HG02571 (cell line): ENCODE results near the gene IGSF23.
"Not testable (repeated sequence)": the region's sequence is repeated elsewhere in the genome, so short reads cannot be mapped to it uniquely, and the experiment has no call there.

Experiments used
- ATAC-seq: cut with Tn5 transposase; IDR thresholded peaks from one replicate; pipeline ENCODE4 v1.9.1; 2021; ENCODE audit warnings: mild to moderate bottlenecking, moderate library complexity; ENCODE audit not compliant: unreplicated experiment

Gene IGSF23

DNA sequence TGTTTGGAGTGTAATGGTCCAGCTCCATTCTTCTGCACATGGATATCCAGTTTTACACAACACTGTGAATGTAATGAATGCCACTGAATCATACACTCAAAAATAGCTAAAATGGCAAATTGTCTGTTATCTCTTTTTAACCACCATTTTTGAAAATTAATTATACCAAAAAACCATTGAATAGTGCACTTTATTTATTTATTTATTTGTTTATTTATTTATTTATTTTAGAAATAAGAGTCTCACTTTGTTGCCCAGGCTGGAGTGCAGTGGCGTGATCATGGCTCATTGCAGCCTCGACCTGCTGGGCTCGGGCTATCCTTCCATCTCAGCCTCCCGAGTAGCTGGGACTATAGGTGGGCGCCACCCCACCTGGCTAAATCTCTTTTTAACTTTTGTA is 50.6 kb downstream of the IGSF23 start:
- ATAC-seq, result no peak

DNA sequence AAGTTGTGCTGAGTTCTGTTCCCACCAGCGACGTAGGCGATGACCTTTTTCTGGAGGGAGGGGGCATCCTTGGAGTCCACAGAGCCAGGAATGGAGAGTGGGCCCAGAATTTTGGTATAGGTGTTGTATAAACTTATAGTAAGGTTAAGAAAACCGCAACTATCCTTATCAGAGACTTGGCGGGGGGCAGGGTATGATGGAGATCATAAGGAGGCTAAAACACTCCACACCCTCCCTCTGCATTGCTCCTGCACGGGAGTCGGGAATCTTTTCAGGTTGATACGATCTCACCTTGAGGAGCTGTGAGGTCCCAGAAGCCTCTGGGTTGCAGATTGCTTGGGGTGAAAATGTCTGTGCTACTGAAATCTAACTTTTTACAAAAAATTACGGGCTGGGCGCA is 51.6 kb downstream of the IGSF23 start:
- ATAC-seq, result no peak

DNA sequence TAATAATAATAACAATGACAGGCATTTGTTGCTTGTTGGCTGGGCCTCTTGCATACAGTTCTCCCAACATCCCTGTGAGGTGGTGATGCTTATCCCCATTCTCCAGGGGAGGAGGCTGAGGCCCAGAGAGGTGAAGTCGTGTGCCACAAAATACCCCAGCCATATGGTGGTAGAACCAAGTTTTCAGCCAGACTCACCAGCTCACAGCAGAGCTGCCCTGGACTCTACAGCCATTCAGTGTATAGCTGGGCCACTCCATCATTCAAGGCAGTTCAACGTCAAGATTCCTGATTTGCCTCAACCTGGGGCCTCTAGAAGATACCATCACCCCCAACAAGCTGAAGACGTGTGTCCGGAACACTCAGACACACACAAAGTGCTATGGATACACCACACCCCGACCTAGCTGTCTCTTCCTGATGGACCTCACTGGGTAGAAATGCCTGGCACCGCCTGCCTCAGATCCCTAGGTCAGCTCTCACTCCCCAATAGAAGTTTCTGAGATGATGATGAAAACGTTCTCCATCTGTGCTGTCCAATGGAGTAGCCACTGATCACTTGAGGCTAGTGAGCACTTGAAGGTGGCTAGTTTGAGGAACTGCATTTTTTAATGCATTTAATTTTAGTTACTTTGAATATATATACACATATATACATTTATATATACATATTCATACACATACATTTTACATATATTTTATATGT is 53.6 kb downstream of the IGSF23 start:
- no peak for ATAC-seq

DNA sequence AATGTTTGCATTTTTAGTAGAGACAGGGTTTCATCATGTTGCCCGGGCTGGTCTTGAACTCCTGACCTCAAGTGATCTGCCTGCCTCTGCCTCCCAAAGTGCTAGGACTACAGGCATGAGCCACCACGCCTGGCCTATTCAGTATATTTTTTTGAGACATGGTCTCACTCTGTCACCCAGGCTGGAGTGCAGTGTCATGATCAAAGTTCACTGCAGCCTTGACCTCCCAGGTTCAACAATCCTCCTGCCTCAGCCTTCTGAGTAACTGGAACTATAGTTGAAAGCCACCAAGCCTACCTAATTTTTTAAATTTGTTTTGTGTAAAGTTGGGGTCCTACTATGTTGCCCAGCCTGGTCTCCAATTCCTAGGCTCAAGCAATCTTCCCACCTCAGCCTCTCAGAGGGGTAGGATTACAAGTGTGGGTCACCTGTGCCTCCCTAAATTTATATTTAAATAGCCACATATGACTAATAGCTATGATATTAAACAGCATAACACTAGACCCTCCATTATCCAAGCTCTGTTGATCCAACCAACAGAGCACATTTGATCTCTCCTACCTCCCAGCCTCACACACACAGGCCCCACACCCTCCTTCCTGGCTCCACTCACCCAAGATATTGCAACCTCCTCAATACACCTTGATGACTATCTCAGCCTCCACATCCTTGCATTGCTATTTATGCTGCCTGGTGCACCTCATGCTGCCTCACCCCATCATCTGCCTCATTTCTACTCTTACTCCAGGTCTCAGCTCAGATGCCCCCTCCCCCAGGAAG is 55.8 kb downstream of the IGSF23 start:
- no peak for ATAC-seq

DNA sequence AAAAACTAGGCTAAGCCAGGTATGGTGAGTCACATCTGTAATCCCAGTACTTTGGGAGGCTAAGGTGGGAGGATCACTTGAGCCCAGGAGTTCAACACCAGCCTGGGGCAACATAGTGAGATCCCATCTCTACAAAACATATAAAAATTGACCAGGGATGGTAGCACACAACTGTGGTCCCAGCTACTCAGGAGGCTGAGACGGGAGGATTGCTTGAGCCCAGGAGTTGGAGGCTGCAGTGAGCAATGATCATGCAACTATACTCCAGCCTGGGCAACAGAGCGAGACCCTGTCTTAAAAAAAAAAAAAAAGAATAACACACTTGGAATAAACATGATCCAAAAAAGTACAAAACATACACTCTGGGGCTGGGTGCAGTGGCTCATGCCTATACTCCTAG is 56.7 kb downstream of the IGSF23 start:
- ATAC-seq, result not testable (repeated sequence)

DNA sequence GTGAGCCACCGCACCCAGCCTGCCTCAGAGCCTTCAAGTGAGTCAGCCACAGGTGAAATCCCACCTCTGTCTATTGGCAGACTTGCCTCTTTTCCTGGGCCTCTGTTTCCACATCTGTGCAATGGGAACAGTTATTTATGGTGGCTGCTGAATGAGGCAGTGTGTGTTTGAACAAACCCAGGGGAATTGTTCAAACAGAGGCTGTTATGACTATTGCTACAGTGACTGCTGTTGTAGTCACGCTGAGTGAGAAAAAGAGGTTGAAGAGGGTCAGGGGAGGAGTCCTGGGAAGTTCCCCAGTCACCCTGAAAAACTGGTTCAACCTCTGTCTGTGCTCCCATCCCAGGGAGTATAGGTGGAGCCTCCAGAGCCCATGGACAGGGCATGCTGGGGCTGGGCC is 58.0 kb downstream of the IGSF23 start, which contains the start of gene CEACAM19:
CEACAM19 (plus strand) TSS at position 83 of the 400 bp plus-strand sequence. CDS start 450 bp downstream, outside the sequence.
- no peak for ATAC-seq

DNA sequence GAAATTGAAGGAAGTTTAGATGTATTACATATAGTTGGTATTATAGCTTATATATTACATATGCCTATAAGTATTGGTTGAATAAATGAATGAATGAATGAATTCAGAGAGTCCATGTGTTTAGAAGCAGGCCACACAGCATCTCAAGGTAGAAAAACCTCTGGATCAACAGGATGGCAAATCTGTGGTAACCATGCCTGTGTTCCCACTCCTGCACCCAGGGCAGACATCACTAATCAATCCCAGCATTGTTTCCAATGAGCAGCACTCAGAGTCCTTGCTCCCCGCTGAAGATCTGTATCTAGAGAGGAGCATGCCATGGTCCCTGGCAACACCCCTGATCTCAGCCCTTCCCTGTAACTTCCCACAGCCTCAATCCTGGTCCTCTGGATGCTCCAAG is 58.9 kb downstream of the IGSF23 start:
- no peak for ATAC-seq

DNA sequence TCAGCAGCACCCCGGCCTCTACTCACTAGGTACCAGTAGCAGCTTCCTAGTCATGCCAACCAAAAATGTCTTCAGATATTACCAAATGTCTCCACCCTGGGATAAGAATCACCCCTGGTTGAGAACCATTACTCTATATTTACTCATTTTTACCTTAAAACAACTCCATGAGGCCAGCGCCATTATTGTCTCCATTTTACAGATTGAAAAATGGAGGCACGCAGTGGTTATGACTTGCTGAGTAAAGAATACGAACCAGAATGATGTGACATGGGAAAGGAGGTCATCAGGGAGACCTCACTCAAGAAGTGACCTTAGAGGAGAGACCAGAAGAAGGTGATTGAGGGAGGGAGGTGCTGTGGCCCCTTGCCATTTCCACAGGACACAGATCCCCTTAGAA is 60.1 kb downstream of the IGSF23 start:
- ATAC-seq, result no peak

DNA sequence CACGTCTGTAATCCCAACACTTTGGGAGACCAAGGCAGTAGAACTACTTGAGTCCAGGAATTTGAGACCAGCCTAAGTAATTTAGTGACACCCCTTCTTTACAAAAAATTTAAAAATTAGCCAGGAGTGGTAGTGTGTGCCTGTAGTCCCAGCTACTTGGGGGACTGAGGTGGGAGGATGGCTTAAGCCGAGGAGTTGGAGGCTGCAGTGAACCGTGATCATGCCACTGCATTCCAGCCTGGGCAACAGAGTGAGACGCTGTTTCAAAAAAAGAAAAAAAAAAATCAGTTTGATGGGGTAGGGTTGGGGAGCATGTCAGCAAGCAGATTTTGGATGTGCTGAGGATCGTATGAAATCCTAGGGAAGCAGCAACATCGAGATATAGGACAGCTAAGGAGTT is 62.2 kb downstream of the IGSF23 start:
- ATAC-seq, result no peak

DNA sequence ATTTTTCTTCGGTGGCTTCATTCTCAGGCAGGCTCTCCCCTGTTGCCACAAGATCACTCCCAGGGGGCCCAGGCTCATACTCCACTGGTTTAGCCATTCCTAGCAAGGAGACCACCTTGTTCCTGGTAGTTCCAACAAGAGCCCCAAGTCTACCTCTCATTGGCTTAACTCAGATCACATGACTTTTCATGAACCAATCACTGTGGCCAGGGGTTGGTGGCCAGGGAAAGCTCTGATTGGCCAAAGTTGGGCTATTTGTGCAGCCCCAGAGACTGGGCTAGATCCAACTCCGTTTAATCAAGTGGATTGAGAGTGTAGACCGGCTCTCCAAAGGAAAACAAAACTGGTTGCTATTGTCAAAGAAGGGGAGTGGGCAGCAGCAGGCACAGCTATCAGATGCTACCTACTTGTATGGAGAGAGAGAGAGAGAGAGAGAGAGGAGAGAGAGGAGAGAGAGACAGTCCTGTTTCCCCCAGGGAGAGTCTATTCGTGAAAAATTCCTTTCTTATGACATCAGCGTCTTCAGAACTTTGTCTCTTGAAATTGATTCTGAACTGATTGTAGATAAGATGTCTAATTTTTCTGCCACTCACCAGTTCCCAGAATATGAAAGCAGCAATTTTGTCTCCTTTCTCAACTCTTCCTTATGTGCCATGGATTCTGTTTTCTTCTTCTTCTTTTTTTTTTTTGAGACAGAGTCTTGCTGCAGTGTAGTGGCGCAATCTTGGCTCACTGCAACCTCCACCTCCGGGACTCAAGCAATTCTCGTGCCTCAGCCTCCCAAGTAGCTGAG is 63.9 kb downstream of the IGSF23 start:
- ATAC-seq, result no peak

DNA sequence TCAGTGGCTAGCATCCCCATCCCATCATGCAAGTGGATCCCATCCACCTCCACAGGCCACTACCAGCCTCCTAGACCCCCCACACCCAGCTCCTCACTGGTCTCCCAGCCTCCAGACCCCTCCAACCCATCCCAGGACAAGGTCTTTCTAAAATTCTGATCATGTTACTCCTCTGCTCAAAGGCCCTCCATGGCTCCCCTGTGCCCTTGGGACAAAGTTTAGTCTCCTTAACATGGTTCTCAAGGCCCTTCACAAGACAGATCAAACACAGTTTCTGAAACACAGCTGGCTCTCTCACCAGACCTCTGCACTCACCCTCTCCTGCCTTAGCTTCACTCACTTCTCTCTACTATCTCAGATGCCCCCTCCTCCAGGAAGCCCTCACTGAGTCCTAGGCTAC is 67.2 kb downstream of the IGSF23 start:
- ATAC-seq, result no peak

DNA sequence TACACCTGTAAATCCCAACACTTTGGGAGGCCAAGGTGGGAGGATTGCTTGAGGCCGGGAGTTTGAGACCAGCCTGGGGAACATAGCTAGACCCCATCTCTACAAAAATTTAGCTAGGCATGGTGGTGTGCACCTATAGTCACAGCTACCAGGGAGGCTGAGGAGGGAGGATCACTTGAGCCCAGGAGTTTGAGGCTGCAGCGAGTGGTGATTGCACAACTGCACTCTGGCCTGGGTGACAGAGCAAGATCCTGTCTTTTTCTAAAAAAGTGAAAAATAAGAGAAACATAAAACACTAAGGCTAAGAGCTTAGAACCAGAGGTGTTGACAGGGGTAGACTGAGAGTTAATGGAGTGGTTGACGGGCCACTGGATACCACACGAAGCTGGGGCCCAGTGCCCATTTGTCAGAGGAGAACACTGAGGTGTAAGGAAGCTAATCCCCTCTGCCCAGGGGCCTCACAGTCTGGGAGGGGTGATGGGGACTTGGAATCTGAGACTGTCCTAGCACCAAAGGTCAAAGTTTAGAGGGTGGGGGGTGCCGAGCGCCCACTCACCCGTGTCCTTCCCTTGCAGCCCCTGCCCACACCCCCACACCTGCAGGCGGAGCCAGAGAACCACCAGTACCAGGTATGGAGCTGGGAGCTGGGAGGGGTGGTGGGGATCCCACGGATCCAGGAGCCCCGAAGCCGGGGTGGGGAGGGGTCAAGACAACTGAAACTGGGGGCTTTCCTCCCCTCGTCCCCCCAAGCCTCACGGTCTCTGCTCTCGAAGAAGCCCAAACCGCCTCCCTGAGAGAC is 68.8 kb downstream of the IGSF23 start:
- no peak for ATAC-seq

DNA sequence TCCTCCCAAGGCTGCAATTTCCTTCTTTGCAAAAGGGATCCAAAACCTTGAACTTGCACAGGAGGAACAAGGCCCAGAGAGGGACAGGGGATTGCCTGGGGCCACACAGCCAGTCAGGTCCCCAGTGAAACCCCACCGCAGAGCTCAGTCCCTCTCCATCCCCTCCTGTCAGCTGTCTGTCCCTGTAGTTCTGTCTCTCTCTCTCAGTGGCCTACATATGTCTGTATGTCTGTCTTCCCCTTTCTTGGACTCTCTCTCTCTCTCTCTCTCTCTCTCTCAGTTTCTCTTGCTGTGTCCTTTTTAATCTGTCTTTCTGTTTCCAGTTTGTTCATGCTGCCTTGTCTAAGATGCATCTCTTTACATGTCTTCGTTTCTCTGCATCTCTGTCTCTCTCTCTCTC is 69.4 kb downstream of the IGSF23 start:
- no peak for ATAC-seq

DNA sequence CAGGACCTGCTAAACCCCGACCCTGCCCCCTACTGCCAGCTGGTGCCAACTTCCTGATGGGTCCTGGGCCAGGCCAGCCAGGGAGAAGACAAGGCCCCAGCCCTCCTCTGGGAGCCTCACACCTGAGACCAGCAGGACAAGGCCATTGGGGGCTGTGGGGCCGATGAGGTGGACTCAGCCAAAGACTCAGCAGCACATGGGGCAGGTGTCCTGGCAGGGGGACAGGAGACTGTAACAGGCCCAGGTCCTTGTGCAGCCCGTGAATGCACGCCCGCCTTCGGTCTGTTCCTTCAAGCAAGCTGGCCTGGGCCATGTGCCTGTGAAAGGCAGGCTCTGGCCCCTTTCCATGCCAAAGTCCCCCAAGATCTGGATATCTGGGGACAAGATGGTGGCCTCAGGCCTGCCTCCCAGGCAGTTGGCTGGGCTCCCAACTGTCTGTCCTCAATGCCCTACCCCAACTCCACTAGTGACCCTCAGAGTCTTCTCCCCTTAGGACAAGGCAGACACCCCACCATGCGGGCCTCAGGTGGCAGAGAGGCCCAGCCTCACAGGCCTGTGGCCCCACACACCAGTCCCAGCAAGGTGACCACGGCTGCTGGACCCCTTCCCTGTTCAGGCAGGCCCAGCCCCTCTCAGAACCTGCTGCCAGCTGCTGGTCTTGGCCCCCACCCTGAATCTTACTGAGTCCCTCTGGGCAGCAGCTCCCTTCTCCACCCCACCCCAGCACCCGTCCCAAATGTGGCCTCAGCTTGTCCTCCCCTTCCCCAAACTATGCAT is 70.3 kb downstream of the IGSF23 start:
- ATAC-seq, result no peak

DNA sequence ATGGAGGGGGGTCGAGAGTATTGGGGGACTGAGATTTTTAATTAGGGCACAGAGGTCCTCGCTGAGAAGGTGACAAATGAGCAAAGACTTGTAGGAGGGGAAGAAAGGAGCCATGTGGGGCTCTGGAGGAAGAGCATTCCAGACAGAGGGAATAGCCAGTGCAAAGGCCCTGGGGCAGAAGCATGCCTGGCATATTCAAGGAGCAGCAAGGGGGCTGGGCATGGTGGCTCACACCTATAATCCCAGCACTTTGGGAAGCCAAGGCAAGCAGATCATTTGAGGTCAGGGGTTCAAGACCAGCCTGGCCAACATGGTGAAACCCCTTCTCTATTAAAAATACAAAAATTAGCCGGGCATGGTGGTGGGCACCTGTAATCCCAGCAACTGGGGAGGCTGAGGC is 71.0 kb downstream of the IGSF23 start:
- not testable (repeated sequence) for ATAC-seq

DNA sequence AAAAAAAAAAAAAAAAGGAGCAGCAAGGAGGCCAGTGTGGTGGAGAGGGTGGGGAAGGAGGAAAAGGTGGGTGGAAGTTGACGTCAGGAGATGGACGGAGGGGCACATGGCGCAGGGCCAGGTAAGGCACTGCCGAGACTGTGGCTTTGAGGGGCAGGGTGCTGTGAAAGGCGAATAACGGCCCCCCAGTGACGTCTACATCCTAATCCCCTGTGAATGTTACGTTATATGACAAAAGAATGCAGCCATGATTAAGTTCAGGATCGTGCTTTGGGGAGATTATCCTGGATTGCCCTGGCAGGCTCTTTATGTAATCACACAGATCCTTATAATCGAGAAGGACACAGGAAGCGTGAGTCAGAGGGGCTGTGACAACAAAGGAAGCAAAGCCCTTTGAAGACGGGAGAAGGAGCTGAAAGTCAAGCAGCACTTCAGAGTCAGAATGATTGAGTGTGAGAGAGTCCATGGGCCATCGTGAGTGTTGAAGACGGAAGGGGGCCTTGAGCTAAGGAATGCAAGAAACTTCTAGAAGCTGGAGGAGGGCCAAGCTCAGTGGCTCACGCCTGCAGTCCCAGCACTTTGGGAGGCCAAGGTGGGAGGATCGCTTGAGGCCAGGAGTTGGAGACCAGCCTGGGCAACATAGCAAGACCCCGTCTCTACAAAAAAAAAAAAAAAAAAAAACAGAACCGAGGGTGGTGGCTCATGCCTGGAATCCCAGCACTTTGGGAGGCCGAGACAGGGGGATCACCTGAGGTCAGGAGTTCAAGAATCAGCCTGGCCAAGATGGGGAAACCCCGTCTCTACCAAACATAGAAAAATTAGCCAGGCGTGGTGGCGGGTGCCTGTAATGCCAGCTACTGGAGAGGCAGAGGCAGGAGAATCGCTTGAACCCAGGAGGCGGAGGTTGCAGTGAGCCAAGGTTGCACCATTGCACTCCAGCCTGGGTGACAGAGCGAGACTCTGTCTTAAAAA is 71.8 kb downstream of the IGSF23 start:
- no peak for ATAC-seq

DNA sequence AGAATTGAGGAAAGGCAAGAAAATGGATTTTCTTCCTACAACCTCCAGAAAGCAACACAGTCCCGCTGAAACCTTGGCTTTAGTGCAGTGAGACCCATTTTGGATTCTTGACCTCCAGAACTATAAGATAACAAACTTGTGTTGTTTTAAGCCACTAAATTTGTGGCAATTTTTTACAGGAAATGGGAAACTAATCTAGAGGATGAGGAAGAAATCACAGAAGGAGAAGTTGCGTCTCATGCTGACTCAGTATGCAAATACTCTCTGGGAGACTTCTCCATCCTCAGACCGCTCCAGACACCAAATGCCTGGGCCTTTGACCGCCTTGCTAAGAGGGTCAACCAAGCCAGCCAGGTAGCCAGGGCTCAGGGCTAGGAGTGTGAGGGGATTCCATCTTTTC is 72.5 kb downstream of the IGSF23 start:
- no peak for ATAC-seq
